ENCODE data around the gene HIGD2B.
"Not testable (repeated sequence)": the region's sequence is repeated elsewhere in the genome, so short reads cannot be mapped to it uniquely, and the experiment has no call there.

HIGD2B gene

GRCh38 chr15:72722071-72722696 is 36.2 kb upstream of the HIGD2B start:
- H3K36me3 ChIP-seq (ENCODE audit: insufficient read depth, low read length): peaks cover 8% of the 10 kb centered on the region
- H3K4me3 ChIP-seq (ENCODE audit: low read length): no peak overlapping the region
- H3K9ac ChIP-seq (ENCODE audit: low read depth, low read length): no peak overlapping the region
- no peaks in the 10 kb centered on the region for H3K4me1 ChIP-seq (ENCODE audit: control insufficient read depth, insufficient read depth, low read length)
- no peak overlapping the region for H3K4me2 ChIP-seq (ENCODE audit: low read length)
- H3K27me3 ChIP-seq (ENCODE audit: control insufficient read depth, insufficient read depth, low read length): no peaks in the 10 kb centered on the region
- H3K9me3 ChIP-seq (replicated peaks; ENCODE audit: low read length): no peaks in the 10 kb centered on the region

- not testable (repeated sequence) for H3K9me3 ChIP-seq (replicated peaks; ENCODE audit: low read length); H3K36me3 ChIP-seq (ENCODE audit: insufficient read depth, low read length); H3K9ac ChIP-seq (ENCODE audit: low read depth, low read length); H3K4me2 ChIP-seq (ENCODE audit: low read length); H3K27me3 ChIP-seq (ENCODE audit: control insufficient read depth, insufficient read depth, low read length); H3K4me3 ChIP-seq (ENCODE audit: low read length)
- H3K4me1 ChIP-seq (ENCODE audit: control insufficient read depth, insufficient read depth, low read length): peaks cover 19% of the 10 kb centered on the region
These were observed 22.7 kb upstream of the HIGD2B start for GRCh38 chr15:72708551-72709303.

GRCh38 chr15:72706266-72706665 is 20.3 kb upstream of the HIGD2B start:
- Histone ChIP-seq H3K27me3 (ENCODE audit: control insufficient read depth, insufficient read depth, low read length) (no peaks in the 10 kb centered on the region), H3K9ac (ENCODE audit: low read depth, low read length) (no peak overlapping the region), H3K4me1 (ENCODE audit: control insufficient read depth, insufficient read depth, low read length) (peaks cover 19% of the 10 kb centered on the region), H3K36me3 (ENCODE audit: insufficient read depth, low read length) (no peaks in the 10 kb centered on the region), H3K4me3 (ENCODE audit: low read length) (no peak overlapping the region), H3K4me2 (ENCODE audit: low read length) (no peak overlapping the region), H3K9me3 (replicated peaks; ENCODE audit: low read length) (no peaks in the 10 kb centered on the region)

GRCh38 chr15:72700076-72700475 is 14.1 kb upstream of the HIGD2B start:
- Histone ChIP-seq H3K9me3 (replicated peaks; ENCODE audit: low read length) (no peaks in the 10 kb centered on the region), H3K4me2 (ENCODE audit: low read length) (no peak overlapping the region), H3K4me1 (ENCODE audit: control insufficient read depth, insufficient read depth, low read length) (no peaks in the 10 kb centered on the region), H3K9ac (ENCODE audit: low read depth, low read length) (no peak overlapping the region), H3K36me3 (ENCODE audit: insufficient read depth, low read length) (no peaks in the 10 kb centered on the region), H3K4me3 (ENCODE audit: low read length) (no peak overlapping the region), H3K27me3 (ENCODE audit: control insufficient read depth, insufficient read depth, low read length) (no peaks in the 10 kb centered on the region)

- H3K4me3 ChIP-seq (ENCODE audit: low read length): no peak overlapping the region
- H3K9ac ChIP-seq (ENCODE audit: low read depth, low read length): no peak overlapping the region
- H3K4me1 ChIP-seq (ENCODE audit: control insufficient read depth, insufficient read depth, low read length): no peaks in the 10 kb centered on the region
- H3K27me3 ChIP-seq (ENCODE audit: control insufficient read depth, insufficient read depth, low read length): no peaks in the 10 kb centered on the region
- H3K9me3 ChIP-seq (replicated peaks; ENCODE audit: low read length): no peaks in the 10 kb centered on the region
- no peaks in the 10 kb centered on the region for H3K36me3 ChIP-seq (ENCODE audit: insufficient read depth, low read length)
- H3K4me2 ChIP-seq (ENCODE audit: low read length): no peak overlapping the region
These were observed 13.0 kb upstream of the HIGD2B start for GRCh38 chr15:72698938-72699337.

GRCh38 chr15:72690938-72691337 is 5.0 kb upstream of the HIGD2B start:
- Histone ChIP-seq H3K4me1 (ENCODE audit: control insufficient read depth, insufficient read depth, low read length) (no peaks in the 10 kb centered on the region), H3K27me3 (ENCODE audit: control insufficient read depth, insufficient read depth, low read length) (no peaks in the 10 kb centered on the region), H3K4me2 (ENCODE audit: low read length) (no peak overlapping the region), H3K9me3 (replicated peaks; ENCODE audit: low read length) (no peaks in the 10 kb centered on the region), H3K36me3 (ENCODE audit: insufficient read depth, low read length) (no peaks in the 10 kb centered on the region), H3K9ac (ENCODE audit: low read depth, low read length) (no peak overlapping the region), H3K4me3 (ENCODE audit: low read length) (no peak overlapping the region)

GRCh38 chr15:72688697-72689096 is 2.7 kb upstream of the HIGD2B start:
- Histone ChIP-seq H3K27me3 (ENCODE audit: control insufficient read depth, insufficient read depth, low read length) (no peaks in the 10 kb centered on the region), H3K9ac (ENCODE audit: low read depth, low read length) (no peak overlapping the region), H3K9me3 (replicated peaks; ENCODE audit: low read length) (no peaks in the 10 kb centered on the region), H3K4me1 (ENCODE audit: control insufficient read depth, insufficient read depth, low read length) (peaks cover 7% of the 10 kb centered on the region), H3K36me3 (ENCODE audit: insufficient read depth, low read length) (no peaks in the 10 kb centered on the region), H3K4me2 (ENCODE audit: low read length) (no peak overlapping the region), H3K4me3 (ENCODE audit: low read length) (no peak overlapping the region)

- peaks cover 7% of the 10 kb centered on the region for H3K4me1 ChIP-seq (ENCODE audit: control insufficient read depth, insufficient read depth, low read length)
- no peaks in the 10 kb centered on the region for H3K36me3 ChIP-seq (ENCODE audit: insufficient read depth, low read length)
- H3K9me3 ChIP-seq (replicated peaks; ENCODE audit: low read length): no peaks in the 10 kb centered on the region
- peaks cover 8% of the 10 kb centered on the region for H3K27me3 ChIP-seq (ENCODE audit: control insufficient read depth, insufficient read depth, low read length)
- peak overlapping the region; percentile 90 for H3K4me2 ChIP-seq (ENCODE audit: low read length)
- H3K4me3 ChIP-seq (ENCODE audit: low read length): peak overlapping the region; percentile 80
- H3K9ac ChIP-seq (ENCODE audit: low read depth, low read length): peak overlapping the region; percentile 82
These were observed 569 bp downstream of the HIGD2B start for GRCh38 chr15:72685301-72685924.

GRCh38 chr15:72682772-72683171 is 3.2 kb downstream of the HIGD2B start:
- Histone ChIP-seq H3K9ac (ENCODE audit: low read depth, low read length) (no peak overlapping the region), H3K4me3 (ENCODE audit: low read length) (no peak overlapping the region)

GRCh38 chr15:72680931-72681330 is 5.1 kb downstream of the HIGD2B start:
- H3K4me2 ChIP-seq (ENCODE audit: low read length): no peak overlapping the region
- H3K4me1 ChIP-seq (ENCODE audit: control insufficient read depth, insufficient read depth, low read length): peaks cover 7% of the 10 kb centered on the region
- H3K9ac ChIP-seq (ENCODE audit: low read depth, low read length): no peak overlapping the region
- peaks cover 41% of the 10 kb centered on the region for H3K27me3 ChIP-seq (ENCODE audit: control insufficient read depth, insufficient read depth, low read length)
- H3K4me3 ChIP-seq (ENCODE audit: low read length): no peak overlapping the region
- no peaks in the 10 kb centered on the region for H3K9me3 ChIP-seq (replicated peaks; ENCODE audit: low read length)
- H3K36me3 ChIP-seq (ENCODE audit: insufficient read depth, low read length): no peaks in the 10 kb centered on the region

More at GRCh38 chr15:72682772-72683171, 3.2 kb downstream of the HIGD2B start:
- Histone ChIP-seq H3K36me3 (ENCODE audit: insufficient read depth, low read length) (no peaks in the 10 kb centered on the region), H3K27me3 (ENCODE audit: control insufficient read depth, insufficient read depth, low read length) (peaks cover 32% of the 10 kb centered on the region), H3K4me1 (ENCODE audit: control insufficient read depth, insufficient read depth, low read length) (peaks cover 7% of the 10 kb centered on the region), H3K9me3 (replicated peaks; ENCODE audit: low read length) (no peaks in the 10 kb centered on the region), H3K4me2 (ENCODE audit: low read length) (no peak overlapping the region)

GRCh38 chr15:72676838-72677237 is 9.1 kb downstream of the HIGD2B start:
- H3K4me3 ChIP-seq (ENCODE audit: low read length): no peak overlapping the region
- peaks cover 58% of the 10 kb centered on the region for H3K27me3 ChIP-seq (ENCODE audit: control insufficient read depth, insufficient read depth, low read length)
- no peak overlapping the region for H3K9ac ChIP-seq (ENCODE audit: low read depth, low read length)
- no peaks in the 10 kb centered on the region for H3K36me3 ChIP-seq (ENCODE audit: insufficient read depth, low read length)
- H3K9me3 ChIP-seq (replicated peaks; ENCODE audit: low read length): no peaks in the 10 kb centered on the region
- no peaks in the 10 kb centered on the region for H3K4me1 ChIP-seq (ENCODE audit: control insufficient read depth, insufficient read depth, low read length)
- H3K4me2 ChIP-seq (ENCODE audit: low read length): no peak overlapping the region

Measured in skeletal muscle satellite cell (primary cell).